PC-3 (cell line): ENCODE results near the gene MRPL50. TPM values are rescaled to one million over a fixed set of nuclear protein-coding genes. Genes with fewer than 3 reads are reported as not detected.

Source experiments
- ATAC-seq: fragments of 200-7000 bp; cut with Tn5 transposase; 2 replicates; pipeline ENCODE4 v1.9.1; 2020; ENCODE audit warnings: mild to moderate bottlenecking, moderate library complexity
- BruUV-seq: library from RNA; stranded (reverse); fragments of 400-500 nt; replicated peaks from 2 replicates; lab custom pipeline; 2021; lab: Mats Ljungman, UMichigan
- CTCF ChIA-PET: fragments of 300-600 bp; sonication (Branson Sonifier 250); formaldehyde crosslinking; loops from one replicate; lab custom pipeline; 2022; ENCODE audit warnings: antibody characterized with exemption; lab: Charles Lee
- POLR2A ChIA-PET: fragments of 300-600 bp; sonication (Branson Sonifier 250); formaldehyde crosslinking; loops from one replicate; lab custom pipeline; 2022; ENCODE audit warnings: antibody characterized with exemption; ENCODE audit not compliant: unreplicated experiment; lab: Charles Lee
- DNase-seq: peaks from one replicate; pipeline ENCODE4 v3.0.0-alpha.2; 2015
- H2AFZ ChIP-seq: fragments of 300-600 bp; sonication (generic); 2 replicates; pipeline ENCODE4 v1.6.0; 2016; ENCODE audit warnings: antibody characterized with exemption, low read length
- H3F3A ChIP-seq: fragments of 300-600 bp; sonication (generic); one replicate; pipeline ENCODE4 v1.6.0; 2017; ENCODE audit warnings: antibody characterized with exemption, low read length, control low read depth, mild to moderate bottlenecking; ENCODE audit not compliant: unreplicated experiment
- H3K27ac ChIP-seq: fragments of 300-600 bp; sonication (generic); 2 replicates; pipeline ENCODE4 v1.5.1; 2016; ENCODE audit warnings: mild to moderate bottlenecking, low read length
- H3K27me3 ChIP-seq: fragments of 300-600 bp; sonication (generic); 2 replicates; pipeline ENCODE4 v1.6.1; 2016; ENCODE audit warnings: low read length, mixed read lengths
- H3K36me3 ChIP-seq: fragments of 300-600 bp; sonication (generic); 2 replicates; pipeline ENCODE4 v1.6.1; 2016; ENCODE audit warnings: low read depth, mixed run types, low read length, mixed read lengths
- H3K4me1 ChIP-seq: fragments of 300-600 bp; sonication (generic); 2 replicates; pipeline ENCODE4 v1.5.1; 2016; ENCODE audit warnings: low read length; ENCODE audit not compliant: insufficient read depth
- H3K4me2 ChIP-seq: fragments of 300-600 bp; sonication (generic); 2 replicates; pipeline ENCODE4 v1.6.0; 2016; ENCODE audit warnings: low read length
- H3K4me3 ChIP-seq: fragments of 300-600 bp; sonication (generic); 2 replicates; pipeline ENCODE4 v1.5.1; 2016; ENCODE audit warnings: mild to moderate bottlenecking, low read length, mixed read lengths
- H3K79me2 ChIP-seq: fragments of 300-600 bp; sonication (generic); 2 replicates; pipeline ENCODE4 v1.6.1; 2017; ENCODE audit warnings: low read length, mixed read lengths
- H3K9ac ChIP-seq: fragments of 300-600 bp; sonication (generic); 2 replicates; pipeline ENCODE4 v1.6.0; 2016; ENCODE audit warnings: mild to moderate bottlenecking, low read length
- H3K9me2 ChIP-seq: fragments of 300-600 bp; sonication (generic); replicated peaks from 2 replicates; pipeline ENCODE4 v1.6.1; 2016; ENCODE audit warnings: mixed run types, low read length, mixed read lengths
- H3K9me3 ChIP-seq: fragments of 300-600 bp; sonication (generic); 2 replicates; pipeline ENCODE4 v1.6.1; 2016; ENCODE audit warnings: low read length, mixed read lengths
- H4K20me1 ChIP-seq: fragments of 300-600 bp; sonication (generic); 2 replicates; pipeline ENCODE4 v1.6.1; 2016; ENCODE audit warnings: low read length, mixed read lengths
- EZH2 ChIP-seq: fragments of 300-600 bp; sonication (generic); IDR thresholded peaks from one replicate; pipeline ENCODE4 v1.6.1; 2017; ENCODE audit warnings: antibody characterized with exemption, mild to moderate bottlenecking, low read length; ENCODE audit not compliant: unreplicated experiment
- EZH2phosphoT487 ChIP-seq: fragments of 300-600 bp; sonication (generic); IDR thresholded peaks from 2 replicates; pipeline ENCODE4 v1.6.1; 2018; ENCODE audit warnings: mild to moderate bottlenecking, antibody characterized with exemption, low read length, borderline replicate concordance
- intact Hi-C: fragments of 100-400 bp; cut with micrococcal nuclease; formaldehyde crosslinking; loops from 2 replicates; pipeline ENCODE4 v1.9.0; 2023
- total RNA-seq: library from RNA; depleted of rRNA; stranded (reverse); fragments of >200 nt; gene quantifications from 2 replicates; pipeline ENCODE4 v1.2.3, GENCODE V29; 2014
- TF ChIP-seq, protein P1 (sequence below): fragments of 300-600 bp; sonication (generic); conservative IDR thresholded peaks from 2 replicates; pipeline ENCODE4 v1.5.1; 2017; ENCODE audit warnings: antibody characterized with exemption, low read depth, mild to moderate bottlenecking, low read length

The MRPL50 gene
- total RNA-seq, 1 experiment from 2014 or later, result 10.2 TPM

DNA sequence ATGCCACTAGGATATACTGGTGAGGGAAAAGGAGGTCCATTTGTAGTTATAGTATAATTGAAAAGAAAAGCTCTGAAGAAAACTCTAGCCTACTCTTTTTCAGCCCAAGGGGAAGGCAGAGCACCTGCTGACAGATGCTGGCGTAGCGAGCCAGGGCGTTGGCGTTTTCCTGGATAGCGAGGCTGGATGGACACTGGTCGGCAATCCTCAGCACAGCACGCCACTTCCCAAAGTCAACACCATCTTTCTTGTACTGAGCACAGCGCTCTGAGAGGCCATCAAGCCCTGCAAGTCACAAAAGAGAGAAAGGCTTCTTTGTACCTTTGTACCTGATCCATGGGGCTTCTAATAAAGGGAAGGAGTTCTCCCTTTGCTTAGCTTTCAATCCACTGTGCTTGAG, 28.9 kb upstream of the MRPL50 start:
- H3K79me2 ChIP-seq, result no peaks in the 10 kb centered on the region
- no peaks in the 10 kb centered on the region for H3K9me2 ChIP-seq
- ATAC-seq (no peak), DNase-seq (no peak)
- BruUV-seq, result no TSS peak
- H3K36me3 ChIP-seq, result no peaks in the 10 kb centered on the region
- no peak overlapping the region for H3K4me2 ChIP-seq
- no peak overlapping the region for H3K4me3 ChIP-seq
- no peaks in the 10 kb centered on the region for H3K4me1 ChIP-seq
- intact Hi-C loops, result no loop called here
- no peak overlapping the region for H2AFZ ChIP-seq
- ChIA-PET POLR2A (no interaction called here), CTCF (no interaction called here)
- no peaks in the 10 kb centered on the region for H3K27me3 ChIP-seq
- H3K9ac ChIP-seq, result no peak overlapping the region
- no peak overlapping the region for H3K27ac ChIP-seq
- no peaks in the 10 kb centered on the region for H3K9me3 ChIP-seq
- TF ChIP-seq EZH2 (no peak), EZH2phosphoT487 (no peak)
- TF ChIP-seq, protein P1, sequence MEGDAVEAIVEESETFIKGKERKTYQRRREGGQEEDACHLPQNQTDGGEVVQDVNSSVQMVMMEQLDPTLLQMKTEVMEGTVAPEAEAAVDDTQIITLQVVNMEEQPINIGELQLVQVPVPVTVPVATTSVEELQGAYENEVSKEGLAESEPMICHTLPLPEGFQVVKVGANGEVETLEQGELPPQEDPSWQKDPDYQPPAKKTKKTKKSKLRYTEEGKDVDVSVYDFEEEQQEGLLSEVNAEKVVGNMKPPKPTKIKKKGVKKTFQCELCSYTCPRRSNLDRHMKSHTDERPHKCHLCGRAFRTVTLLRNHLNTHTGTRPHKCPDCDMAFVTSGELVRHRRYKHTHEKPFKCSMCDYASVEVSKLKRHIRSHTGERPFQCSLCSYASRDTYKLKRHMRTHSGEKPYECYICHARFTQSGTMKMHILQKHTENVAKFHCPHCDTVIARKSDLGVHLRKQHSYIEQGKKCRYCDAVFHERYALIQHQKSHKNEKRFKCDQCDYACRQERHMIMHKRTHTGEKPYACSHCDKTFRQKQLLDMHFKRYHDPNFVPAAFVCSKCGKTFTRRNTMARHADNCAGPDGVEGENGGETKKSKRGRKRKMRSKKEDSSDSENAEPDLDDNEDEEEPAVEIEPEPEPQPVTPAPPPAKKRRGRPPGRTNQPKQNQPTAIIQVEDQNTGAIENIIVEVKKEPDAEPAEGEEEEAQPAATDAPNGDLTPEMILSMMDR, result no peak
- no peaks in the 10 kb centered on the region for H3F3A ChIP-seq
- no peaks in the 10 kb centered on the region for H4K20me1 ChIP-seq

- no peaks in the 10 kb centered on the region for H3K4me1 ChIP-seq
- no peak overlapping the region for H2AFZ ChIP-seq
- no peak overlapping the region for H3K27ac ChIP-seq
- no TSS peak for BruUV-seq
- ATAC-seq (no peak), DNase-seq (no peak)
- no peaks in the 10 kb centered on the region for H3K9me2 ChIP-seq
- H3K27me3 ChIP-seq, result no peaks in the 10 kb centered on the region
- H3K79me2 ChIP-seq, result no peaks in the 10 kb centered on the region
- no peaks in the 10 kb centered on the region for H3K36me3 ChIP-seq
- intact Hi-C loops, result no loop called here
- H3K4me2 ChIP-seq, result no peak overlapping the region
- TF ChIP-seq EZH2phosphoT487, result no peak
- no peak overlapping the region for H3K4me3 ChIP-seq
- H3F3A ChIP-seq, result no peaks in the 10 kb centered on the region
- CTCF ChIA-PET, result no interaction called here
- POLR2A ChIA-PET, result no interaction called here
- H3K9me3 ChIP-seq, result no peaks in the 10 kb centered on the region
- H4K20me1 ChIP-seq, result no peaks in the 10 kb centered on the region
- H3K9ac ChIP-seq, result no peak overlapping the region
Observed at GRCh38 chr9:101421653-101422065, 23.2 kb upstream of the MRPL50 start.

DNA sequence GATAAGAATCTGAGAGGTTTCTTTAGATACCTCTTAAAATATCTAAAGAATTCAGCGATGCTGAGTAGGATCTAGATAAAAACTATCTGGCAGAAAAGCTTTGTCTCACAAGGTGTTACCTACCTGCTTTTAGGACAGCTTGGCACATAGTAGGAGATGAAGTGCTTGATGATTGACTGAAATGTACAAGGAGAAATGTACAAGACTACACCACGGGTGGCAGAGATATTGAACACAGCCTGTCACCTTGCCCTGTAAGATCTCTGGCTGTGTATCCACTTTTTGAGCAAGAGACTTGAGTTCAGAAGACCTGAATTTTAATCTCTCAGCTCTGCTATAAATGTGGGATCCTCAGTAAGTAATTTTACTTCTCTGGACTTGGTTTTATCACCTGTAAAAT, 21.4 kb upstream of the MRPL50 start:
- no peak for ATAC-seq
- Histone ChIP-seq H3K4me2 (no peak overlapping the region), H3F3A (no peaks in the 10 kb centered on the region), H3K9me3 (no peaks in the 10 kb centered on the region), H2AFZ (no peak overlapping the region), H3K27ac (no peak overlapping the region), H4K20me1 (no peaks in the 10 kb centered on the region), H3K4me1 (no peaks in the 10 kb centered on the region), H3K9ac (no peak overlapping the region), H3K9me2 (no peaks in the 10 kb centered on the region), H3K36me3 (no peaks in the 10 kb centered on the region), H3K4me3 (no peak overlapping the region), H3K79me2 (no peaks in the 10 kb centered on the region), H3K27me3 (no peaks in the 10 kb centered on the region)
- ChIA-PET POLR2A (no interaction called here), CTCF (no interaction called here)
- no peak for DNase-seq
- intact Hi-C loops, result no loop called here
- TF ChIP-seq, protein P1, result no peak
- no TSS peak for BruUV-seq
